DOHH2 (cell line): ENCODE measurements around the gene RPRD1B.
A peak's percentile ranks its signal among the peaks of the same experiment; 100 is the strongest.

Source experiments
- H3F3A ChIP-seq: fragments of 200-600 bp; sonication (generic), shearing (Covaris generic); 2 replicates; pipeline ENCODE4 v1.6.0; 2016; ENCODE audit warnings: antibody characterized with exemption, mild to moderate bottlenecking; ENCODE audit not compliant: control insufficient read depth, insufficient read depth
- H3K27ac ChIP-seq: fragments of 200-600 bp; sonication (generic); 2 replicates; pipeline ENCODE4 v1.5.1; 2014; ENCODE audit warnings: low read depth, mild to moderate bottlenecking, low read length, moderate library complexity
- H3K27me3 ChIP-seq: fragments of 200-600 bp; sonication (generic); 2 replicates; pipeline ENCODE4 v1.6.1; 2014; ENCODE audit warnings: mild to moderate bottlenecking, low read length, mixed read lengths; ENCODE audit not compliant: control insufficient read depth
- H3K36me3 ChIP-seq: fragments of 200-600 bp; sonication (generic); 2 replicates; pipeline ENCODE4 v1.6.1; 2014; ENCODE audit warnings: mild to moderate bottlenecking, low read length, moderate library complexity, mixed read lengths; ENCODE audit not compliant: control insufficient read depth
- H3K4me1 ChIP-seq: fragments of 200-600 bp; sonication (generic); 2 replicates; pipeline ENCODE4 v1.6.1; 2014; ENCODE audit warnings: mild to moderate bottlenecking, low read length, mixed read lengths; ENCODE audit not compliant: control insufficient read depth
- H3K4me2 ChIP-seq: fragments of 200-600 bp; sonication (generic); 2 replicates; pipeline ENCODE4 v1.6.0; 2014; ENCODE audit warnings: mild to moderate bottlenecking, low read length, moderate library complexity
- H3K4me3 ChIP-seq: fragments of 200-600 bp; sonication (generic); 2 replicates; pipeline ENCODE4 v1.5.1; 2014; ENCODE audit warnings: mild to moderate bottlenecking, low read length, mixed read lengths
- H3K79me2 ChIP-seq: fragments of 200-600 bp; sonication (generic); 2 replicates; pipeline ENCODE4 v1.6.1; 2014; ENCODE audit warnings: mild to moderate bottlenecking, low read length, mixed read lengths; ENCODE audit not compliant: control insufficient read depth
- H3K9me2 ChIP-seq: fragments of 200-600 bp; sonication (generic); replicated peaks from 2 replicates; pipeline ENCODE4 v1.6.1; 2014; ENCODE audit warnings: mild to moderate bottlenecking, low read length, mixed read lengths; ENCODE audit not compliant: control insufficient read depth
- H3K9me3 ChIP-seq: fragments of 200-600 bp; sonication (generic); 2 replicates; pipeline ENCODE4 v1.6.1; 2014; ENCODE audit warnings: antibody characterized with exemption, low read length, mixed read lengths; ENCODE audit not compliant: control insufficient read depth, insufficient read depth
- H4K20me1 ChIP-seq: fragments of 200-600 bp; sonication (generic); 2 replicates; pipeline ENCODE4 v1.6.0; 2014; ENCODE audit warnings: low read depth, mild to moderate bottlenecking, antibody characterized with exemption, low read length, moderate library complexity; ENCODE audit not compliant: control insufficient read depth, insufficient read depth
- EZH2phosphoT487 ChIP-seq: fragments of 200-600 bp; sonication (generic); IDR thresholded peaks from 2 replicates; pipeline ENCODE4 v1.6.1; 2017; ENCODE audit warnings: borderline replicate concordance, mild to moderate bottlenecking, antibody characterized with exemption, low read length, moderate library complexity, mixed read lengths
- TF ChIP-seq, protein P1 (sequence below): fragments of 200-600 bp; sonication (generic); IDR thresholded peaks from one replicate; pipeline ENCODE4 v1.5.1; 2014; ENCODE audit warnings: antibody characterized with exemption, mild to moderate bottlenecking, low read depth, low read length; ENCODE audit not compliant: poor library complexity, severe bottlenecking

Gene RPRD1B

DNA sequence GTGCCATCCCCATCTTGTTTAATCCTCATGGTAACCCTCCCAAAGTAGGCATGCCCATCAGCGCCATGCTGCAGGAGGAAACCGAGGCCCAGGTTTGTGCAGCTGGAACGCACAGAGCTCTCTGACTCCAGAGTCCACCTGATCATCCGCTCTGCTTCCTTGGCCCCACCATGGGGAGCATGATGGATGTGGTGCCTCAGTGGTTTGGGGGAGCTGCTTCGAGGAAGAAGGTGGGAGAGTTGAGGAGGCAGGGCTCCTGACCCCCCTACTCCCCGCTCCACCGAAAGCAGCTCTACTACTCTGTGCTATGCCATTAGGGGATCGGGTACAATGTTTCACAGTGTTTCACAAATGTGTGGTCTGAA is 79.4 kb downstream of the RPRD1B start:
- Histone ChIP-seq H3K9me3 (no peaks in the 10 kb centered on the region), H3K27me3 (peaks cover 7% of the 10 kb centered on the region), H3K27ac (no peak overlapping the region), H3K79me2 (no peaks in the 10 kb centered on the region), H3K9me2 (no peaks in the 10 kb centered on the region), H4K20me1 (no peaks in the 10 kb centered on the region), H3K4me2 (no peak overlapping the region), H3F3A (no peaks in the 10 kb centered on the region), H3K4me3 (no peak overlapping the region), H3K36me3 (no peaks in the 10 kb centered on the region), H3K4me1 (no peaks in the 10 kb centered on the region)
- TF ChIP-seq EZH2phosphoT487 = no peak
- TF ChIP-seq, protein P1, sequence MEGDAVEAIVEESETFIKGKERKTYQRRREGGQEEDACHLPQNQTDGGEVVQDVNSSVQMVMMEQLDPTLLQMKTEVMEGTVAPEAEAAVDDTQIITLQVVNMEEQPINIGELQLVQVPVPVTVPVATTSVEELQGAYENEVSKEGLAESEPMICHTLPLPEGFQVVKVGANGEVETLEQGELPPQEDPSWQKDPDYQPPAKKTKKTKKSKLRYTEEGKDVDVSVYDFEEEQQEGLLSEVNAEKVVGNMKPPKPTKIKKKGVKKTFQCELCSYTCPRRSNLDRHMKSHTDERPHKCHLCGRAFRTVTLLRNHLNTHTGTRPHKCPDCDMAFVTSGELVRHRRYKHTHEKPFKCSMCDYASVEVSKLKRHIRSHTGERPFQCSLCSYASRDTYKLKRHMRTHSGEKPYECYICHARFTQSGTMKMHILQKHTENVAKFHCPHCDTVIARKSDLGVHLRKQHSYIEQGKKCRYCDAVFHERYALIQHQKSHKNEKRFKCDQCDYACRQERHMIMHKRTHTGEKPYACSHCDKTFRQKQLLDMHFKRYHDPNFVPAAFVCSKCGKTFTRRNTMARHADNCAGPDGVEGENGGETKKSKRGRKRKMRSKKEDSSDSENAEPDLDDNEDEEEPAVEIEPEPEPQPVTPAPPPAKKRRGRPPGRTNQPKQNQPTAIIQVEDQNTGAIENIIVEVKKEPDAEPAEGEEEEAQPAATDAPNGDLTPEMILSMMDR = no peak

DNA sequence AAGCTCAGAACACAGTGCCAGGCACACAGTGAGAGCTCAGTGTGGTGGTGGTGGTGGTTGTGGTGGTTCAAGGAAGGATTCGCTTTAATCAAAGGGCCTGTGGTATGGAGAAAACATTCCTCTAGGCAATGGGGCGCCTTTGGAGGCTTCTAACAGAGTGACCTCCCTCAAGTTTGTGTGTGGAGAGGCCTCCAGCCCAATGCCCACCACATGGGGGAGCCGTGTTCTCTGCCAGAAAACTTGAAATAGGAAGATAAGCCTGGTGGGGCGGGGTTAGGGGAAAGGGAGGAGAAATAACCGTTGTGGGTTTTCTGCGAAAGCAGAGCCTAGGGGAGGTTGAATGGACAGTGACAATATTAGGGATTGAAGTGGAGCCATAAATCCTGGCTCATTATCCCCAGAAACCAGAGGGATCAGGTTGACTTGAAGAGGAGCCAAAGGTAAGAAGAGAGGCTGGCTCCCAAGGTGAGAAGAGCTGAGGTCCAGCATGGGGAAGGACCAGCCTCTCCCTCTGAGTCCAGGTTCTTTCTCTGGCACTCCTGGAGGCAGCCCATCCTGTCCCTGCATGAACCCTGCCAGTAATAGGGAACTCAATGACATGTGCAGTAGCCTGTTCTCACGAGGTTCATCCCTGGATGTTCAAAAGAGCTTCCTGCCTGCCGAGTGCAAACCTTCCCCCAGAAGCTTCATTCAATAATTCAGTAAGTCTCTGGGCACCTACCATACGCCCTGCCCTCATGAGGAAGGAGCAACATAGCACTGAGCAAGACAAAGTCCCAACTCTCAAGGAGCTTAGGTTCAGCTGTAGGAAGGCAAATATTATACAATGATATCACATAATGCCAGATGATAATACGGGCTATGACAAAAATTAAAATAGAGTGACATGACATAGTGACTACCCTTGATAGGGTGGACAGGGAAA is 80.1 kb downstream of the RPRD1B start:
- Histone ChIP-seq H3K4me1 (no peaks in the 10 kb centered on the region), H3K27ac (no peak overlapping the region)

DNA sequence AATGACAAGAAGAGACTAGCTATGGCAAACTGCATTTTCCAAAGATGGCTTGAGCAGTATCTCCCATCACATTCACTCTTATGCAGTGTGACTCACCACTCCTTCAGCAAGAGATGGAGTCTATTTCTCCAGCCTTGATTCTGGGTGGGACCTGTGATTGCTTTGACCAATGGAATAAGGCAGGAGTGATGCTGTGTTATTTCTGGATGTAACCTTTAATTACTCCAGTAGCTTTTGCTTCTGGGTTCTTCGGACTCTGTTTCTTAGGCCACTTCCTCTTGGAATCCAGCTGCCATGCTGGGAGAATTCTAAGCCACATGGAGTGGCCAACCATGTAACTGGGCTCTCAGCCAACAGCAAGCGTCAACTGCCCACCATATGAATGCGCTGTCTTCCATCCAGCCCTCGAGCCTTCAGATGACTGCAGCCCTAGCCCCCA is 80.8 kb downstream of the RPRD1B start:
- no peaks in the 10 kb centered on the region for H3K9me3 ChIP-seq
- peaks cover 7% of the 10 kb centered on the region for H3K27me3 ChIP-seq
- H3K9me2 ChIP-seq = no peaks in the 10 kb centered on the region
- H3K79me2 ChIP-seq = no peaks in the 10 kb centered on the region
- H4K20me1 ChIP-seq = no peaks in the 10 kb centered on the region
- no peaks in the 10 kb centered on the region for H3K36me3 ChIP-seq
- H3K4me3 ChIP-seq = no peak overlapping the region
- no peaks in the 10 kb centered on the region for H3K4me1 ChIP-seq
- H3K27ac ChIP-seq = no peak overlapping the region
- TF ChIP-seq, protein P1 = no peak
- TF ChIP-seq EZH2phosphoT487 = no peak
- no peak overlapping the region for H3K4me2 ChIP-seq
- H3F3A ChIP-seq = no peaks in the 10 kb centered on the region

More for the DNA sequence above, 80.1 kb downstream of the RPRD1B start:
- H3K4me2 ChIP-seq = no peak overlapping the region
- peaks cover 7% of the 10 kb centered on the region for H3K27me3 ChIP-seq
- no peaks in the 10 kb centered on the region for H3F3A ChIP-seq
- H3K9me3 ChIP-seq = no peaks in the 10 kb centered on the region
- H3K9me2 ChIP-seq = no peaks in the 10 kb centered on the region
- no peak for TF ChIP-seq EZH2phosphoT487
- TF ChIP-seq, protein P1 = peak; percentile 35
- no peaks in the 10 kb centered on the region for H4K20me1 ChIP-seq
- H3K79me2 ChIP-seq = no peaks in the 10 kb centered on the region
- no peak overlapping the region for H3K4me3 ChIP-seq
- no peaks in the 10 kb centered on the region for H3K36me3 ChIP-seq
